HCT116 (cell line): ENCODE results near the gene FGL2. TPM values are rescaled to one million over a fixed set of nuclear protein-coding genes. Genes with fewer than 3 reads are reported as not detected.
"Not testable (repeated sequence)": the region's sequence is repeated elsewhere in the genome, so short reads cannot be mapped to it uniquely, and the experiment has no call there.

Source experiments
- ATAC-seq: fragments of 200-7000 bp; cut with Tn5 transposase; 2 replicates; pipeline ENCODE4 v1.9.1; 2020; ENCODE audit warnings: mild to moderate bottlenecking, moderate library complexity
- BruUV-seq: library from RNA; stranded (reverse); fragments of 400-500 nt; replicated peaks from 2 replicates; lab custom pipeline; 2021; lab: Mats Ljungman, UMichigan
- CTCF ChIA-PET: fragments of 300-600 bp; sonication (Branson Sonifier 250); formaldehyde crosslinking; loops from one replicate; lab custom pipeline; 2021; ENCODE audit warnings: antibody characterized with exemption; lab: Charles Lee
- POLR2A ChIA-PET: fragments of 300-600, 350-600 bp; sonication (Branson Sonifier 250); formaldehyde crosslinking; loops from one replicate; lab custom pipeline; 2021; ENCODE audit warnings: antibody characterized with exemption; lab: Charles Lee
- RAD21 ChIA-PET, 2 experiments: fragments of 300-600 bp; sonication (Branson Sonifier 250); formaldehyde crosslinking; loops; one replicate each; lab custom pipeline; 2023; ENCODE audit warnings: low total read pairs in 2 of 2; ENCODE audit not compliant: uncharacterized antibody in 2 of 2, unreplicated experiment in 2 of 2, low non-redundant PET in 1 of 2; lab: Charles Lee
- DNase-seq: peaks from one replicate; pipeline ENCODE4 v3.0.0-alpha.2; 2010; ENCODE audit warnings: low read depth, low spot score
- H2AFZ ChIP-seq: fragments of 200-600 bp; shearing (Covaris generic), sonication (generic); 2 replicates; pipeline ENCODE4 v1.6.1; 2017; ENCODE audit warnings: low read depth, mixed run types, mixed read lengths, antibody characterized with exemption, low read length; ENCODE audit not compliant: poor library complexity, severe bottlenecking
- H3K27ac ChIP-seq: 2 replicates; pipeline ENCODE4 v1.5.1; 2012; ENCODE audit warnings: low read depth, low read length
- H3K27me3 ChIP-seq: fragments of 200-600 bp; sonication (generic); 2 replicates; pipeline ENCODE4 v1.6.1; 2016; ENCODE audit warnings: mixed run types, low read length, mixed read lengths; ENCODE audit not compliant: insufficient read depth
- H3K36me3 ChIP-seq, 2 experiments: fragments of 200-500 bp in 1 of 2; fragments of 200-600 bp in 1 of 2; sonication (Bioruptor generic) in 1 of 2; sonication (generic) in 1 of 2; 2 replicates each; pipeline versions ENCODE4 v1.5.1 to v1.6.1; 2014 to 2016; ENCODE audit warnings: low read length in 2 of 2, inconsistent platforms in 1 of 2, mixed read lengths in 1 of 2, mixed run types in 1 of 2; ENCODE audit not compliant: insufficient read depth in 2 of 2, control insufficient read depth in 1 of 2
- H3K4me1 ChIP-seq, 2 experiments: fragments of 200-600 bp in 1 of 2; sonication (generic) in 1 of 2; 2 replicates each; pipeline versions ENCODE4 v1.5.1 to v1.6.1; 2012 to 2017; ENCODE audit warnings: low read length in 2 of 2, inconsistent platforms in 1 of 2, mild to moderate bottlenecking in 1 of 2, mixed read lengths in 1 of 2, mixed run types in 1 of 2, moderate library complexity in 1 of 2; ENCODE audit not compliant: insufficient read depth in 2 of 2, control insufficient read depth in 1 of 2
- H3K4me2 ChIP-seq: fragments of 200-600 bp; sonication (generic); 2 replicates; pipeline ENCODE4 v1.6.1; 2017; ENCODE audit warnings: mixed run types, low read length, mixed read lengths
- H3K4me3 ChIP-seq, 2 experiments: fragments of 200-600 bp in 1 of 2; sonication (generic) in 1 of 2; replicated peaks in 1 of 2; 2 replicates each; pipeline ENCODE4 v1.5.1; 2011 to 2016; ENCODE audit warnings: low read length in 2 of 2, control low read depth in 1 of 2, low read depth in 1 of 2, mild to moderate bottlenecking in 1 of 2, mixed read lengths in 1 of 2, mixed run types in 1 of 2
- H3K79me2 ChIP-seq: fragments of 200-600 bp; sonication (generic); 2 replicates; pipeline ENCODE4 v1.6.1; 2017; ENCODE audit warnings: mild to moderate bottlenecking, mixed run types, low read length, moderate library complexity, mixed read lengths; ENCODE audit not compliant: insufficient read depth
- H3K9ac ChIP-seq: fragments of 200-600 bp; sonication (generic); 2 replicates; pipeline ENCODE4 v1.6.1; 2016; ENCODE audit warnings: low read length, mixed read lengths
- H3K9me2 ChIP-seq: fragments of 200-600 bp; sonication (generic), shearing (Covaris generic); 2 replicates; pipeline ENCODE4 v1.6.1; 2017; ENCODE audit warnings: mixed run types, mild to moderate bottlenecking, moderate library complexity; ENCODE audit not compliant: insufficient read depth
- H3K9me3 ChIP-seq, 2 experiments: fragments of 200-500 bp in 1 of 2; fragments of 200-600 bp in 1 of 2; sonication (Bioruptor generic) in 1 of 2; sonication (generic) in 1 of 2; 2 replicates each; pipeline ENCODE4 v1.6.1; 2014 to 2017; ENCODE audit warnings: low read length in 2 of 2, mixed read lengths in 2 of 2, inconsistent platforms in 1 of 2, low read depth in 1 of 2, mild to moderate bottlenecking in 1 of 2, mixed run types in 1 of 2, moderate library complexity in 1 of 2; ENCODE audit not compliant: control insufficient read depth in 1 of 2, insufficient read depth in 1 of 2
- H4K20me1 ChIP-seq: fragments of 200-600 bp; sonication (generic), shearing (Covaris generic); 2 replicates; pipeline ENCODE4 v1.6.1; 2017; ENCODE audit warnings: mixed run types, mild to moderate bottlenecking, moderate library complexity; ENCODE audit not compliant: insufficient read depth
- CBX3 ChIP-seq: IDR thresholded peaks from 2 replicates; pipeline ENCODE4 v1.6.1; 2012; ENCODE audit warnings: low read depth
- EGR1 ChIP-seq: IDR thresholded peaks from 2 replicates; pipeline ENCODE4 v1.6.1; 2012; ENCODE audit warnings: low read depth
- FOSL1 ChIP-seq: IDR thresholded peaks from 2 replicates; pipeline ENCODE4 v1.6.1; 2012; ENCODE audit warnings: low read depth
- POLR2AphosphoS5 ChIP-seq: IDR thresholded peaks from 2 replicates; pipeline ENCODE4 v1.6.1; 2011; ENCODE audit warnings: mild to moderate bottlenecking, low read depth, low read length, moderate library complexity
- SIN3A ChIP-seq: IDR thresholded peaks from 2 replicates; pipeline ENCODE4 v1.6.1; 2012; ENCODE audit warnings: low read depth
- TCF7L2 ChIP-seq: IDR thresholded peaks from 2 replicates; pipeline ENCODE4 v1.7.0; 2011; ENCODE audit warnings: borderline replicate concordance, inconsistent platforms; ENCODE audit not compliant: insufficient read depth, insufficient read length; ENCODE audit errors: extremely low read depth
- ZNF274 ChIP-seq: fragments of 200-500 bp; sonication (Bioruptor generic); IDR thresholded peaks from 2 replicates; pipeline ENCODE4 v1.6.1; 2014; ENCODE audit warnings: mild to moderate bottlenecking, low read depth, low read length, inconsistent platforms
- intact Hi-C: fragments of 100-400 bp; cut with micrococcal nuclease; formaldehyde crosslinking; loops from 2 replicates; pipeline ENCODE4 v1.10.0; 2022
- total RNA-seq: library from RNA; stranded (reverse); gene quantifications from one replicate; pipeline ENCODE4 v1.2.1, GENCODE V29; 2021; ENCODE audit not compliant: unreplicated experiment
- TF ChIP-seq, protein P1 (sequence below): IDR thresholded peaks from 2 replicates; pipeline ENCODE4 v1.6.1; 2012; ENCODE audit warnings: low read depth

The FGL2 gene
- total RNA-seq, 1 experiment from 2014 or later: not detected

GRCh38 chr7:77157446-77157845 lies 42.2 kb downstream of the FGL2 start (continued):
- TF ChIP-seq TCF7L2 (no peak), EGR1 (no peak), SIN3A (no peak), CBX3 (no peak), FOSL1 (no peak), ZNF274 (no peak), POLR2AphosphoS5 (no peak)
- TF ChIP-seq, protein P1, sequence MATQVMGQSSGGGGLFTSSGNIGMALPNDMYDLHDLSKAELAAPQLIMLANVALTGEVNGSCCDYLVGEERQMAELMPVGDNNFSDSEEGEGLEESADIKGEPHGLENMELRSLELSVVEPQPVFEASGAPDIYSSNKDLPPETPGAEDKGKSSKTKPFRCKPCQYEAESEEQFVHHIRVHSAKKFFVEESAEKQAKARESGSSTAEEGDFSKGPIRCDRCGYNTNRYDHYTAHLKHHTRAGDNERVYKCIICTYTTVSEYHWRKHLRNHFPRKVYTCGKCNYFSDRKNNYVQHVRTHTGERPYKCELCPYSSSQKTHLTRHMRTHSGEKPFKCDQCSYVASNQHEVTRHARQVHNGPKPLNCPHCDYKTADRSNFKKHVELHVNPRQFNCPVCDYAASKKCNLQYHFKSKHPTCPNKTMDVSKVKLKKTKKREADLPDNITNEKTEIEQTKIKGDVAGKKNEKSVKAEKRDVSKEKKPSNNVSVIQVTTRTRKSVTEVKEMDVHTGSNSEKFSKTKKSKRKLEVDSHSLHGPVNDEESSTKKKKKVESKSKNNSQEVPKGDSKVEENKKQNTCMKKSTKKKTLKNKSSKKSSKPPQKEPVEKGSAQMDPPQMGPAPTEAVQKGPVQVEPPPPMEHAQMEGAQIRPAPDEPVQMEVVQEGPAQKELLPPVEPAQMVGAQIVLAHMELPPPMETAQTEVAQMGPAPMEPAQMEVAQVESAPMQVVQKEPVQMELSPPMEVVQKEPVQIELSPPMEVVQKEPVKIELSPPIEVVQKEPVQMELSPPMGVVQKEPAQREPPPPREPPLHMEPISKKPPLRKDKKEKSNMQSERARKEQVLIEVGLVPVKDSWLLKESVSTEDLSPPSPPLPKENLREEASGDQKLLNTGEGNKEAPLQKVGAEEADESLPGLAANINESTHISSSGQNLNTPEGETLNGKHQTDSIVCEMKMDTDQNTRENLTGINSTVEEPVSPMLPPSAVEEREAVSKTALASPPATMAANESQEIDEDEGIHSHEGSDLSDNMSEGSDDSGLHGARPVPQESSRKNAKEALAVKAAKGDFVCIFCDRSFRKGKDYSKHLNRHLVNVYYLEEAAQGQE: no peak

GRCh38 chr7:77157034-77157433 lies 42.6 kb downstream of the FGL2 start:
- RAD21 ChIA-PET, H3K27ac ChIP-seq, intact Hi-C loops, POLR2A ChIA-PET, H3K4me3 ChIP-seq, BruUV-seq, H3K36me3 ChIP-seq, DNase-seq, H3K79me2 ChIP-seq, H3K4me1 ChIP-seq, H2AFZ ChIP-seq, H4K20me1 ChIP-seq, H3K4me2 ChIP-seq, H3K9ac ChIP-seq, H3K27me3 ChIP-seq, CTCF ChIA-PET, H3K9me2 ChIP-seq, H3K9me3 ChIP-seq: not testable (repeated sequence)
- peak; percentile 58 for ATAC-seq

GRCh38 chr7:77155601-77156377 lies 43.8 kb downstream of the FGL2 start:
- not testable (repeated sequence) for H3K27ac ChIP-seq

More at GRCh38 chr7:77155601-77156377, 43.8 kb downstream of the FGL2 start:
- DNase-seq, H3K27me3 ChIP-seq, RAD21 ChIA-PET, H3K9me3 ChIP-seq, H3K4me2 ChIP-seq, H3K9ac ChIP-seq, H2AFZ ChIP-seq, H3K79me2 ChIP-seq, H3K4me3 ChIP-seq, H3K4me1 ChIP-seq, intact Hi-C loops, BruUV-seq, H4K20me1 ChIP-seq, H3K36me3 ChIP-seq, POLR2A ChIA-PET, H3K9me2 ChIP-seq, CTCF ChIA-PET, ATAC-seq: not testable (repeated sequence)
